HepG2 (cell line): ENCODE results near the gene BTG1. TPM values are rescaled to one million over a fixed set of nuclear protein-coding genes. Genes with fewer than 3 reads are reported as not detected.

Experiments used
- ATAC-seq: fragments of 200-7000 bp; cut with Tn5 transposase; 3 replicates; pipeline ENCODE4 v1.9.1; 2020; ENCODE audit warnings: mild to moderate bottlenecking, moderate library complexity
- BruUV-seq: library from RNA; stranded (reverse); fragments of 400-500 nt; replicated peaks from 2 replicates; lab custom pipeline; 2021; lab: Mats Ljungman, UMichigan
- CTCF ChIA-PET: fragments of 300-600 bp; formaldehyde crosslinking; extraction: SDS; loops from one replicate; lab custom pipeline; 2021; ENCODE audit warnings: low total read pairs, inconsistent platforms, low intra/inter-chr PET ratio; lab: Yijun Ruan, JAX
- POLR2A ChIA-PET: fragments of 350-600 bp; sonication (Branson Sonifier 250); formaldehyde crosslinking; loops from one replicate; lab custom pipeline; 2020; ENCODE audit warnings: antibody characterized with exemption, inconsistent platforms; lab: Yijun Ruan, JAX
- DNase-seq: peaks from one replicate; pipeline ENCODE4 v3.0.0-alpha.2; 2015; ENCODE audit warnings: low spot score
- FAIRE-seq: peaks from 3 replicates; lab custom pipeline; 2011; peaks lifted over from hg19 to GRCh38; lab: Jason Lieb, UNC
- H2AFZ ChIP-seq: one replicate; pipeline ENCODE4 v1.6.1; 2011; ENCODE audit warnings: low read length, inconsistent platforms
- H3K27ac ChIP-seq: fragments of 300-600 bp; 3 replicates; pipeline ENCODE4 v1.8.0; 2011; ENCODE audit warnings: mixed run types, mild to moderate bottlenecking, mixed read lengths, low read length, inconsistent platforms; ENCODE audit not compliant: insufficient read depth; ENCODE audit errors: extremely low read length
- H3K27me3 ChIP-seq, 2 experiments: fragments of 200-600 bp in 1 of 2; 2 replicates in 1 of 2; 3 replicates in 1 of 2; pipeline versions ENCODE4 v1.6.0 to v1.8.0; 2011; ENCODE audit warnings: low read length in 2 of 2, mild to moderate bottlenecking in 2 of 2, moderate library complexity in 2 of 2, inconsistent platforms in 1 of 2; ENCODE audit not compliant: insufficient read depth in 2 of 2, control insufficient read depth in 1 of 2
- H3K36me3 ChIP-seq, 2 experiments: fragments of 200-600 bp in 1 of 2; replicated peaks in 1 of 2; 2 replicates in 1 of 2; 3 replicates in 1 of 2; pipeline versions ENCODE4 v1.5.1 to v1.8.0; 2011; ENCODE audit warnings: low read length in 2 of 2, inconsistent platforms in 1 of 2; ENCODE audit not compliant: insufficient read depth in 2 of 2, control insufficient read depth in 1 of 2
- H3K4me1 ChIP-seq: 2 replicates; pipeline ENCODE4 v1.5.1; 2012; ENCODE audit warnings: low read length, inconsistent platforms; ENCODE audit not compliant: insufficient read depth
- H3K4me2 ChIP-seq: 2 replicates; pipeline ENCODE4 v1.6.0; 2011; ENCODE audit warnings: low read depth, low read length, inconsistent platforms
- H3K4me3 ChIP-seq, 3 experiments: fragments of 200-600 bp in 1 of 3; sonication (generic), shearing (Covaris generic) in 1 of 3; replicated peaks in 1 of 3; 2 replicates each; pipeline ENCODE4 v1.5.1; 2011 to 2016; ENCODE audit warnings: low read length in 3 of 3, inconsistent platforms in 2 of 3, low read depth in 2 of 3, mild to moderate bottlenecking in 2 of 3, control low read depth in 1 of 3, mixed read lengths in 1 of 3; ENCODE audit not compliant: insufficient read depth in 1 of 3
- H3K79me2 ChIP-seq: one replicate; pipeline ENCODE4 v1.6.1; 2011; ENCODE audit warnings: low read length, inconsistent platforms; ENCODE audit not compliant: insufficient read depth
- H3K9ac ChIP-seq: 2 replicates; pipeline ENCODE4 v1.6.0; 2011; ENCODE audit warnings: mild to moderate bottlenecking, low read depth, low read length, inconsistent platforms; ENCODE audit not compliant: insufficient read depth
- H3K9me3 ChIP-seq: 2 replicates; pipeline ENCODE4 v1.5.1; 2012; ENCODE audit warnings: mild to moderate bottlenecking, low read length
- H4K20me1 ChIP-seq: 2 replicates; pipeline ENCODE4 v1.6.0; 2011; ENCODE audit warnings: inconsistent platforms, mild to moderate bottlenecking, low read length, moderate library complexity; ENCODE audit not compliant: insufficient read depth
- CEBPG ChIP-seq: IDR thresholded peaks from 2 replicates; pipeline ENCODE4 v1.6.1; 2016
- CENPBD1 ChIP-seq: sonication (generic); formaldehyde crosslinking; IDR thresholded peaks from 2 replicates; pipeline ENCODE4 v1.8.0; 2022; ENCODE audit warnings: missing genetic modification reagents, low read depth, mild to moderate bottlenecking, borderline replicate concordance
- CSRNP2 ChIP-seq: sonication (generic); formaldehyde crosslinking; conservative IDR thresholded peaks from 2 replicates; pipeline ENCODE4 v1.8.0; 2022; ENCODE audit warnings: low read depth, missing genetic modification reagents
- SOX13 ChIP-seq, 3 experiments: fragments of 450-650 bp in 1 of 3; sonication (generic) in 1 of 3; formaldehyde crosslinking in 1 of 3; IDR thresholded peaks in 2 of 3; conservative IDR thresholded peaks in 1 of 3; 2 replicates each; pipeline versions ENCODE4 v1.5.0 to v1.6.1; 2016 to 2020; ENCODE audit warnings: antibody characterized with exemption in 1 of 3, mild to moderate bottlenecking in 1 of 3, missing compliant biosample characterization in 1 of 3, missing genetic modification reagents in 1 of 3, moderate library complexity in 1 of 3
- TRIM24 ChIP-seq: sonication (generic); formaldehyde crosslinking; IDR thresholded peaks from 2 replicates; pipeline ENCODE4 v1.8.0; 2022; ENCODE audit warnings: mild to moderate bottlenecking, missing genetic modification reagents
- ZNF205 ChIP-seq: IDR thresholded peaks from 2 replicates; pipeline ENCODE4 v1.6.1; 2018; ENCODE audit warnings: missing biosample characterization, missing genetic modification reagents
- ZNF414 ChIP-seq: sonication (generic); formaldehyde crosslinking; IDR thresholded peaks from 2 replicates; pipeline ENCODE4 v1.5.0; 2020; ENCODE audit warnings: missing genetic modification reagents
- ZNF672 ChIP-seq: sonication (generic); formaldehyde crosslinking; IDR thresholded peaks from 2 replicates; pipeline ENCODE4 v1.8.1; 2022; ENCODE audit warnings: missing genetic modification reagents
- ZNF782 ChIP-seq: sonication (generic); formaldehyde crosslinking; IDR thresholded peaks from 2 replicates; pipeline ENCODE4 v1.4.0; 2020; ENCODE audit warnings: missing genetic modification reagents, mild to moderate bottlenecking, borderline replicate concordance
- in situ Hi-C: cut with HindIII; loops from 2 replicates; pipeline ENCODE4 v1.10.0; 2017; ENCODE audit warnings: low pct_unique_long_range_greater_than_20kb; ENCODE audit not compliant: extremely low pct_ligation_motif_present
- intact Hi-C: fragments of 100-400 bp; cut with micrococcal nuclease; formaldehyde crosslinking; loops from one replicate; pipeline ENCODE4 v1.10.0; 2022; ENCODE audit not compliant: unreplicated experiment
- polyA plus RNA-seq, 8 experiments: library from polyadenylated mRNA; depleted of rRNA in 3 of 8; stranded (reverse) in 7 of 8; unstranded in 1 of 8; fragments of >200 nt; fragmentation: Illumina TruSeq in 4 of 8; extraction: Trizol in 4 of 8; gene quantifications; 2 replicates each; pipeline versions ENCODE4 v1.2.1 to v1.2.3, GENCODE V29; 2011 to 2016; ENCODE audit warnings: low read depth in 4 of 8, missing spikeins in 1 of 8, mixed read lengths in 1 of 8; ENCODE audit not compliant: insufficient read depth in 1 of 8
- total RNA-seq, 5 experiments: library from RNA; depleted of rRNA; stranded (reverse); fragments of >200 nt; fragmentation: Illumina TruSeq; extraction: Trizol; gene quantifications; 2 replicates each; pipeline ENCODE4 v1.2.3, GENCODE V29; 2016; ENCODE audit warnings: low read depth in 1 of 5

Gene BTG1
- total and polyA plus RNA-seq, 2 of the 13 experiments (the other 11 are each of a cell fraction or from before 2014, with no cell fraction given): 7.5 to 16.7 TPM

GRCh38 chr12:92170050-92170449 is 24.4 kb upstream of the BTG1 start:
- 0 out of 5 replicates have a peak, but pooled peaks cover 0 to 3% of the 10 kb centered on the region in 2 experiments for H3K27me3 ChIP-seq
- H3K9me3 ChIP-seq: no peaks in the 10 kb centered on the region
- no peaks in the 10 kb centered on the region for H3K36me3 ChIP-seq
- intact Hi-C loops (no loop called here), in situ Hi-C loops (no loop called here)
- no peaks in the 10 kb centered on the region for H4K20me1 ChIP-seq
- TF ChIP-seq ZNF414 (CRISPR knock-in tag): no peak
- TF ChIP-seq ZNF782 (CRISPR knock-in tag): no peak
- TF ChIP-seq CSRNP2 (CRISPR knock-in tag): no peak
- TF ChIP-seq CEBPG (CRISPR knock-in tag): no peak
- no peak for TF ChIP-seq SOX13 (IDR thresholded peaks at IDR 0.05)
- TF ChIP-seq SOX13 (CRISPR knock-in tag; conservative IDR thresholded peaks at IDR 0.05 in 1 of 2, IDR thresholded peaks at IDR 0.05 in 1 of 2): no peak
- no peak for TF ChIP-seq TRIM24 (CRISPR knock-in tag)
- TF ChIP-seq ZNF672 (CRISPR knock-in tag): no peak
- no peak for TF ChIP-seq CENPBD1 (CRISPR knock-in tag)
- no peak for TF ChIP-seq ZNF205 (CRISPR knock-in tag)
- CTCF ChIA-PET: no interaction called here
- POLR2A ChIA-PET: no interaction called here
- BruUV-seq: no TSS peak
- H3K79me2 ChIP-seq: no peaks in the 10 kb centered on the region
- no peak overlapping the region for H2AFZ ChIP-seq
- no peak overlapping the region for H3K9ac ChIP-seq
- no peaks in the 10 kb centered on the region for H3K4me1 ChIP-seq
- no peak overlapping the region for H3K4me2 ChIP-seq
- H3K4me3 ChIP-seq: no peak overlapping the region
- no peak for ATAC-seq
- no peak overlapping the region for H3K27ac ChIP-seq
- FAIRE-seq: no peak
- no peak for DNase-seq
